Breast epithelium (tissue), 4 donors: ENCODE measurements around the gene PLIN3. TPM values are rescaled to one million over a fixed set of nuclear protein-coding genes. Genes with fewer than 3 reads are reported as not detected.
"Not testable (repeated sequence)": the region's sequence is repeated elsewhere in the genome, so short reads cannot be mapped to it uniquely, and the experiment has no call there.

Experiments used
- DNase-seq, 2 donors: peaks; one replicate each; pipeline ENCODE4 v3.0.0-alpha.2; 2019; ENCODE audit warnings: low spot score in 2 of 2
- H3K27ac ChIP-seq, 2 donors: fragments of 200-600 bp; sonication (generic) in 1 of 2; one replicate each; pipeline ENCODE4 v1.5.1; 2016 to 2019; ENCODE audit warnings: mild to moderate bottlenecking in 1 of 2
- H3K27me3 ChIP-seq, 2 donors: fragments of 200-600 bp; sonication (generic) in 1 of 2; one replicate each; pipeline versions ENCODE4 v1.5.1 to v1.6.0; 2017 to 2019; ENCODE audit warnings: control low read depth in 1 of 2, mild to moderate bottlenecking in 1 of 2
- H3K36me3 ChIP-seq: fragments of 200-600 bp; one replicate; pipeline ENCODE4 v1.5.1; 2019
- H3K4me1 ChIP-seq, 2 donors: fragments of 200-600 bp; sonication (generic); one replicate each; pipeline ENCODE4 v1.5.1; 2016 to 2019; ENCODE audit warnings: control low read depth in 1 of 2
- H3K4me3 ChIP-seq, 3 donors: fragments of 200-600 bp; sonication (generic); 1 replicate in 2 of 3; 2 replicates in 1 of 3; pipeline ENCODE4 v1.5.1; 2016 to 2019; ENCODE audit warnings: mild to moderate bottlenecking in 3 of 3, moderate library complexity in 2 of 3
- H3K9me3 ChIP-seq, 2 donors: fragments of 200-600 bp; sonication (generic) in 1 of 2; one replicate each; pipeline ENCODE4 v1.5.1; 2016 to 2019; ENCODE audit warnings: control low read depth in 1 of 2
- CTCF ChIP-seq, 3 donors: fragments of 450-650 bp; IDR thresholded peaks; one replicate each; pipeline ENCODE4 v1.5.1; 2016 to 2017; ENCODE audit warnings: antibody characterized with exemption in 3 of 3, mild to moderate bottlenecking in 3 of 3, moderate library complexity in 3 of 3
- POLR2A ChIP-seq: fragments of 450-650 bp; IDR thresholded peaks from one replicate; pipeline ENCODE4 v1.6.1; 2016; ENCODE audit warnings: antibody characterized with exemption, mild to moderate bottlenecking, moderate library complexity
- POLR2AphosphoS5 ChIP-seq, 3 donors: sonication (generic); formaldehyde crosslinking; IDR thresholded peaks; one replicate each; pipeline ENCODE4 v1.6.1; 2017; ENCODE audit warnings: antibody characterized with exemption in 3 of 3
- intact Hi-C: fragments of 100-400 bp; cut with DNase I; formaldehyde crosslinking; loops from one replicate; pipeline ENCODE4 v1.15.1; 2023; ENCODE audit warnings: low total_unique reads
- total RNA-seq, 3 donors: library from RNA; depleted of rRNA; stranded (reverse); fragments of >200 nt; gene quantifications; one replicate each; pipeline ENCODE4 v1.1.0, GENCODE V29; 2016

Gene PLIN3
- total RNA-seq, 3 donors from 2014 or later: 50.1 to 77.3 (median 53.8) TPM

- peak overlapping the region in 2 of 3 donors; percentile 25 to 50 for H3K4me3 ChIP-seq
- intact Hi-C loops: loop anchor here (10.0 kb wide), 1 partner anchor 49 kb away; the partner anchor contains the start of gene PLIN3
- DNase-seq: peak; percentile 86 to 91
- H3K4me1 ChIP-seq: no peaks in the 10 kb centered on the region
- no peaks in the 10 kb centered on the region for H3K9me3 ChIP-seq
- peak; percentile 51 to 63 (median 52) for TF ChIP-seq POLR2AphosphoS5 (IDR thresholded peaks at IDR 0.05)
- no peak for TF ChIP-seq POLR2A
- H3K27me3 ChIP-seq: no peaks in the 10 kb centered on the region
- H3K36me3 ChIP-seq: no peaks in the 10 kb centered on the region
- peak overlapping the region; percentile 40 to 75 for H3K27ac ChIP-seq
Observed at GRCh38 chr19:4815426-4816201, 51.9 kb downstream of the PLIN3 start.

- no peaks in the 10 kb centered on the region for H3K9me3 ChIP-seq
- no peaks in the 10 kb centered on the region for H3K36me3 ChIP-seq
- intact Hi-C loops: loop anchor here (10.0 kb wide), 1 partner anchor 50 kb away; the partner anchor contains the start of gene PLIN3
- no peaks in the 10 kb centered on the region for H3K27me3 ChIP-seq
- peak overlapping the region in 1 of 3 donors; percentile 50 for H3K4me3 ChIP-seq
- TF ChIP-seq CTCF (IDR thresholded peaks at IDR 0.05): no peak
- TF ChIP-seq POLR2A: no peak
- TF ChIP-seq POLR2AphosphoS5 (IDR thresholded peaks at IDR 0.05): no peak
- no peak overlapping the region for H3K27ac ChIP-seq
- no peaks in the 10 kb centered on the region for H3K4me1 ChIP-seq
- DNase-seq: no peak
Observed at GRCh38 chr19:4814625-4815425, 52.6 kb downstream of the PLIN3 start.

GRCh38 chr19:4811328-4812131, 55.9 kb downstream of the PLIN3 start:
- Histone ChIP-seq H3K9me3 (no peaks in the 10 kb centered on the region), H3K27me3 (no peaks in the 10 kb centered on the region), H3K27ac (no peak overlapping the region), H3K4me3 (no peak overlapping the region), H3K4me1 (no peaks in the 10 kb centered on the region), H3K36me3 (no peaks in the 10 kb centered on the region)
- DNase-seq: peak; percentile 65 to 89
- intact Hi-C loops: loop anchor here (10.0 kb wide), 1 partner anchor 53 kb away; the partner anchor contains the start of gene PLIN3
- TF ChIP-seq POLR2A (no peak), CTCF (IDR thresholded peaks at IDR 0.05) (peak; percentile 74 to 85 (median 77))

- H3K4me1 ChIP-seq: no peaks in the 10 kb centered on the region
- H3K4me3 ChIP-seq: no peak overlapping the region
- intact Hi-C loops: no loop called here
- H3K27me3 ChIP-seq: no peaks in the 10 kb centered on the region
- no peak overlapping the region for H3K27ac ChIP-seq
- no peaks in the 10 kb centered on the region for H3K9me3 ChIP-seq
- TF ChIP-seq POLR2A: no peak
- TF ChIP-seq CTCF (IDR thresholded peaks at IDR 0.05): no peak
- TF ChIP-seq POLR2AphosphoS5 (IDR thresholded peaks at IDR 0.05): no peak
- H3K36me3 ChIP-seq: no peaks in the 10 kb centered on the region
- no peak for DNase-seq
Observed at GRCh38 chr19:4807188-4807587, 60.3 kb downstream of the PLIN3 start.

GRCh38 chr19:4806384-4806783, 61.1 kb downstream of the PLIN3 start:
- H3K27me3 ChIP-seq: no peaks in the 10 kb centered on the region
- no peak overlapping the region for H3K4me3 ChIP-seq
- H3K9me3 ChIP-seq: no peaks in the 10 kb centered on the region
- no peak for DNase-seq
- no peak overlapping the region for H3K27ac ChIP-seq
- intact Hi-C loops: no loop called here
- H3K4me1 ChIP-seq: peaks cover 0 to under 1% of the 10 kb centered on the region in 2 donors
- TF ChIP-seq POLR2A (no peak), POLR2AphosphoS5 (IDR thresholded peaks at IDR 0.05) (no peak), CTCF (IDR thresholded peaks at IDR 0.05) (no peak)
- H3K36me3 ChIP-seq: no peaks in the 10 kb centered on the region

- intact Hi-C loops, H3K36me3 ChIP-seq, H3K27me3 ChIP-seq, H3K4me3 ChIP-seq, DNase-seq, H3K9me3 ChIP-seq, H3K27ac ChIP-seq: not testable (repeated sequence)
- H3K4me1 ChIP-seq: peaks cover 0 to 11% of the 10 kb centered on the region in 2 donors
Observed at GRCh38 chr19:4805140-4805539, 62.3 kb downstream of the PLIN3 start.
